ENCODE measurements around the gene SP6.

The SP6 gene

DNA sequence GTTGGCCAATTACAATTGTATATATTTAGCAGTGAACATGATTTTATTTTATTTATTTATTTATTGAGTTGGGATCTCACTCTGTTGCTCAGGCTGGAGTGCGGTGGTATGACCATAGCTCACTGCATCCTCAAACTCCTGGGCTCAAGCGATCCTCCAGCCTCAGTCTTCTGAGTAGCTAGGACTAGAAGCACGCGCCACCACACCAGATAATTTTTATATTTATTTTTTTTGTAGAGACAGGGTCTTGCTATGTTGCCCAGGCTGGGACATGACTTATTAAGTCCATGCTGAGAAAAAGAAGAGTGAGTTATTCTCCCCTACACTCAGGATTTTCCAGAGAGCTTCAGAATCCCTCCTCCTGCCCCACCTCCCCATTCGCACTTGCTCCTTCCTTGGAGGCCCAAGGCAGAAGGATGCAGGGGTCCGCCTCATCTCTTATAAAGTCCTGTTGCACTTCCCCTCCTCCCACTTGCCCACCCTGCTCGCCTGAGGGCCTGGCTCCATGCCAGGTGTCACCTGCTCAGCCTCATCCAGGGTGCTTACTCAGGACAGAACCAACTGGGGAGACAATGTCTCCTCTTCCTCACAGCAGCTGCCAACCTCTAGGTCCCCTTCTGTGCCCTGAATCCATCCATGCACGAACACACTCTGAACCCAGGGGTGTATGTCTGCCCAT lies 29.0 kb upstream of the SP6 start:
- DNase-seq (ENCODE audit: low read depth): no peak

DNA sequence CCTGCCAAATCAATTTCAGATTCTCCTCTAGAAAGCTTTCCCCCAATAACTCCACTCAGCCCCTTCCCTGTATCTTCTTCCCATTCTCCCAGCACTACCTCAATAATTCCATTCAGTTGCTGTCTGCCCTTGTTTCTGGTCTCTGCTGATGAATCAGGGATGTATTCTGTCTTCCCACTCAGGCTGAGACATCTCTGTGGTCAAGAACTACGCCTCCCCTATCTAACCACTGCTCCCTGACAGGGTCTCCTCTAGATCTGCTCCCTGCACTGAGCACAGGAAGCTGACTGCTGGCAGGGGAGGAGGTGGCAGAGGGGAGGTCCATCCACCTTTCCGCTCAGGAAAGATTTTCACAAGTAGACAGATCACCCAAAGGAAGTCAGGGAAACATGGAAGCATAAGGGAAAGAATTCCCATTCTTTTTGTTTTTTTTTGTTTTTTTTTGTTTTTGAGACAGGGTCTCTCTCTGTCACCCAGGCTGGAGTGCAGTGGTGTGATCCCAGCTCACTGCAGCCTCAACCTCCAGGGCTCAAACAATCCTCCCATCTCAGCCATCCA lies 28.1 kb upstream of the SP6 start:
- no peak for DNase-seq (ENCODE audit: low read depth)

DNA sequence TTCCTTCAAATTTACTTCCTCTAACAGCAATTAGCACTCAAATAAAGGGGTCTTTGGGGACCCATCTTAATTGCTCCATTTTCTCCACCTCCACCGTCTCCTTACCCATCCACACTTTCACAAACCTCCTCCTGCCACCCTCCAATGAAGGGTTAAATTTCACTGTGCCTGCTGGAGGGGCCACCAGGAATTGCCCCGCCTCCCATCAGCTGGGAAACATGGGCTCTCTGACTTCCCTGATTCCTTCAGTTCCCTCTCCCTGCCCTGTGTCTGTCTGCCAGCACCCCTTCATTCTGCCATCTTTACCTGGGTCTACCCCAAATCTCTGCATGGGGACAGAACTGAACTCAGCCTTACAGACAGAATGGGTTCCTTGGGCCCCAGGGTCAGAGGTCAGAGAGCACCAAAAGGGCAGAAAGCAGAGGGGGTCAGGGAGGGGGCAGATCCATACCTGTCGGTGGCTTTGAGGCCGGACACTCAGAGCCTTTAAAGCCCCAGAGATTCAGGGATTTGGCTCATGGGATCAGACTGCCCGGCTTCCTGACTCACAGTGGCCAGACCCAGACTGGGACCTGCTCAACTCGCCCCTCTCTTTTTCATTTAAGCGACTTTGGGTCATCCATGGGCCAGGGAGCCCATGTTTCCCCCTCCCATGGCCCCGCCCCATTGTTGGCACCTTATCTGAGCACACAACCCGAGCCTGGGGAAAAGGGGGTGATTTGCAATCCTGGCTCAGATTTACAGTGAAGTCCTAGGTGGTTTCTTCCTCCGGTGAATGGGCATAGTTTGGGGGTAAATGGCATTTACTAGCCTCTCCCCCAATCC lies 27.5 kb upstream of the SP6 start:
- DNase-seq (ENCODE audit: low read depth): no peak

DNA sequence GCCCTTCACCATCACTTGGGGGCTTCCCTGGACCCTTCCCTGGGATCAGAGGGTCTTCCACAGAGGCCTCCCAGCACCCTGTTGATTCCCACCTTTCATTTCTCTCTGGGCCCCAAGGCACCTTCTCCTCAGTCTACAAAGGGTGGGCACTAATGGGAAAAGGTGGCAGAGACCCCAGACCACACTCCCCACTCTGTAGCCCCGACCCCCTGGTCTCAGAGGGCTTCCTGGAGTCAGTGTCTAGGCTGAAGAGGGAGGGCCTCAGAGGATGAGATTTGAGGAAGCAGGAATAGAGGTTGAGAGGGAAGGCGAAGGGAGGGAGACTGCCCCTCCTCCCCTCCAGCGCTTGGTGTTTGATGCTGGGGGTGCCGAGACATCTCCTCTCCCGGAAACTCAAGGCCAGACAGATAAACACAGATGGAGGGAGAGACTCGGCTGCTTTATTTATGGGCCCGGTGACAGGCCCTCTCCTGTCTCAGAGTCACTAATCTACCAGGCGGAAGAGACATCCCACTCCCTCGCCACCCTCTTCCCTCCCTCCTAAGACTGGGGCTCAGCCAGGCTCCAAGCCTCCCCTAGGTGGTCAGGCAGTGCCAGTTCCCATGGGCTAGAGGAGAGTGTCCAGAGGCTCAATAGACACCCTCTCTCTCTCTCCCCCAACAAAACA lies 26.5 kb upstream of the SP6 start:
- no peak for DNase-seq (ENCODE audit: low read depth)

- DNase-seq (ENCODE audit: low read depth): no peak
These were observed 24.3 kb upstream of the SP6 start for GRCh38 chr17:47875011-47875985.

DNA sequence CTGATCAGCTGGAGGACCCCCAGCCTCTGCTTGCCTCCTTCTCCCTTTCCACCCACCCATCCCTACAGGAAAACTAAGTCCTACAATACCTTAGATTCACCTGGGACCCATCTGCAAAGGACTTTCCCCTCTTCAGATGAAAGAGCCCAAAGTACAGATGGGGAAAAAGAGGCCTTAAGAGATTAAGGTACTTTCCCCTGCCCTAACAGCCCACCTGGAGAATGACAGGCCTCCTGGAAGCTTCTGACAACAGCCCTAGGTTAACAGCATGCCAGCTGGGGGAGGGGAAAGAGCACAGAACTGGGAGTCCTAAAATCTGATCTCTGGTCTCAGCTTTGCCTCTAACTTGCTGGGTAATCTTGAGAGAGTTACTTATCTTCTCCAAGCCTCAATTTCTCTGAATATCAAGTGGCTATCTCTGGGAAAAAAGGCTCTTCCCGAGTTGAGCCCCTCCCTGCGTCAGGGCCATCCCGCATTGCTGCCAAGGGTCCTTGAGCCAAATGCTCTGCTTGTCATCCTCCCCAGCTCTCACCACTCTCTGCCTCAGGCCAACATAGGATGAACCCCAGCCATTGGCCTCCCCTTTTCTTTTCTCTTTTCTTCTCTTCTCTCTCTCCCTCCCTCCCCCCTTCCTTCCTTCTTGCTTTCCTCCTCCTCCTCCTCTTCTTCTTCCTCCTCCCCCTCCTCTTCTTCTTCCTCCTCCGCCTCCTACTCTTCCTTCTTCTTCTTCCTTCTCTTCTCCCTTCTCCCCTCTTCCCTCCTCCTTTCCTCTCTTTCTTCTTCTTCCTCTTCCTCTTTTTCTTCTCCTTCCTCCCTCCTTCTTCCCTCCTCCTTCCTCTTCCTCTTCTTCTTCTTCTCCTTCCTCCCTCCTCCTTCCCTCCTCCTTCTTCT lies 22.5 kb upstream of the SP6 start:
- DNase-seq (ENCODE audit: low read depth): no peak

- no peak for DNase-seq (ENCODE audit: low read depth)
These were observed 21.7 kb upstream of the SP6 start for GRCh38 chr17:47872651-47873161.

DNA sequence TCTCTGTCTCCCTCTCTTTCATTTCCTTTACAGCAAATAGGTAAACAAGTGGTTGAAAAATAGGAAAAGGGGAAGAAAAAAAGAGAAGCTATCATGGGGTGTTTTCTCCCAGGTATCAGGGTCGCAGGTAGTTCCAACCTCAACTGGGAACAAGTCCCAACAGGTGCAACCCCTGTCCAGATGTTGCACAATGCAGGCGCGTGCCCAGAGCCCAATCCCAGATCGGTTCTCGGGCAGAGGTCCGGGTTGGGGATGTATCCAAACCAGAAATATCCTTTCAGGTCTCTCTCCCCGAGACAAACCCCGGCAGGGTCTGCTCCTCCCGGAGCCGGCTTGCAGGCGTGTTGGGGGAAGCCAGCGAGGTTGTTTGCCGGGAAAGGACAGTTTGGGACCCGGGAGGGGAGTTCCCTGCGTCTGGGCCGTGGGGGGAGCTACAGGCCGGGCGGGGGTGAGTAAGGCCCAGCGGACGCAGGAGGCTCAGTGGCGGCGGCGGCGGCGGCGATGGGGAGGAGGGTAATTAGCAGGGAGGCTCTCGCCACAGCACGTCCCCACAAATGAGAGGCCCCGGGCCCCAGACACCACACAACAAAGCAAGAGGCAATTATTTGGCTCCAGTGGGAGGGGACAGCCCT lies 21.2 kb upstream of the SP6 start:
- no peak for DNase-seq (ENCODE audit: low read depth)

GRCh38 chr17:47871048-47871447 lies 20.1 kb upstream of the SP6 start:
- DNase-seq (ENCODE audit: low read depth): no peak

DNA sequence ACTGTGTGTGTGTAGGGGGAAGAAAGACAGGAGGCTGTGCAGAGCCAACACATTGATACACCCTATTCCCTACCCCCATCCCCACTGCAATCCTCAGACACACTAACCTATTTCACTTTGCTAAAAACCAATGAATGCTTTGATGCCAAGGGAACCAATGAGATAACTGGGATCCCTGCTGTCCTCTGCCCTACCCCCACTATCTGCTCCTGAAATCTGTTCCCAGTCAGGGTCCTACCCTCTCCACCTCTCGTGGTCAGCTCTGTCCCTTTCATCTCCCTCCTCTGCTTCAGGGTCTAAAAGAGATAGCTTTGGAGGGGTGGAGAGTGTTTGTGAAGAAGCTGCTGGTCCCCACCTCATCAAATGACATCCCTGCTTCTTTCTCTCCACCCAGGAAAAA lies 19.1 kb upstream of the SP6 start:
- no peak for DNase-seq (ENCODE audit: low read depth)

- no peak for DNase-seq (ENCODE audit: low read depth)
These were observed 18.2 kb upstream of the SP6 start for GRCh38 chr17:47869114-47869513.

DNA sequence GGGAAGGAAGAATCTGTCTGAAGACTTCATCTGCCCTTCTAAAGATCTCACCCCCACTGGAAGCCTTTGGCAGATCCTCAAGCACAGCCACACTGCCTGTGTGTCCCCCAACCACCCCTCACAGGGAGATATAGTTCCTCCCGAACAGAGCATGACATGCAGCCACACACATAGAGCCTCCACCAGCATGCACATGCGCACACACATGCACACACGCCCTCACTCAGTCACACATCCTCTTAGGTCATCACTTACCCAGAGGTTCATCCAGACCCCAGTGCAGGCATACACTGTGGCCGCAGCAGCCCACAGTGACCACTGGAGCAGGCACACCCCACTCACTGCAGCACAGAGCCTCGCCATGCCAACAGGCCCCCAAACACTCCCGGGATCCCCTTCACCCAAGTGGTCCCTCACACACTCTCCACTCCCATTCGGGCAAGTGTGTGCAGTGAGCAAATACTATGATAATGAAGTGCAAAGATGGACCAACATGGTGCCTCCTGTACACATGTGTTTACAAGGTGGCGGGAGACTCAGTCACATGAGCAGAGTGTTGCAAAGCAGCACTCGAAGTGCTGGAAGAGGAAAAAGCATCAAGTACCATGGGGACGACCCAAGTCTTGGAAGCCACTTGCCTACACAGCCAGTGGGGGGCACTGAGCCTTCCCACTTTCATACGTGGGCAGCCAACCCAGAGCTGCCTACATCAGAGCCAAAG lies 17.0 kb upstream of the SP6 start:
- no peak for DNase-seq (ENCODE audit: low read depth)

GRCh38 chr17:47866941-47867340 lies 16.0 kb upstream of the SP6 start:
- no peak for DNase-seq (ENCODE audit: low read depth)

GRCh38 chr17:47864791-47865216 lies 13.8 kb upstream of the SP6 start:
- no peak for DNase-seq (ENCODE audit: low read depth)

- DNase-seq (ENCODE audit: low read depth): no peak
These were observed 11.9 kb upstream of the SP6 start for GRCh38 chr17:47862621-47863440.

DNA sequence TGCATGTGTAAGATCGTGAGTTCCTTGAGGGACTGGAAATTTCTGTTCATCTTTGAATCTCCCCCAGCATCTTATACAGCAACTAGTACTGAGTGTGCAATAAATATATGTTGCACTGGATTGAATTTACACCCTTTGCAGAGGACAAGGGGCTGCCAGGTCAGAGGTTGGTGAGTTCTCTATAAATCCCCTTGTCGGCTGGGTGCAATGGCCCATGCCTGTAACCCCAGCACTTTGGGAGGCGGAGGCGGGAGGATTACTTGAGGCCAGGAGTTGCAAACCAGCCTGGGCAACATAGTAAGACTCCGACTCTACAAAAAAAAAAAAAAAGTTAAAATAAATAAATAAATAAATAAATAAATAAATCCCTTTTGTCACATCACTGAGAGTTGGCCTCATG lies 9.4 kb upstream of the SP6 start:
- DNase-seq (ENCODE audit: low read depth): no peak

- DNase-seq (ENCODE audit: low read depth): no peak
These were observed 6.8 kb upstream of the SP6 start for GRCh38 chr17:47857551-47858455.

All from stimulated activated CD8-positive, alpha-beta memory T cell treated with anti-CD3 and anti-CD28 coated beads, Interleukin-12 subunit alpha, Interleukin-12 subunit beta, amount 100 ng/mL, for 1 hour (primary cell).